ENCODE results near the gene SLC2A9. TPM values are rescaled to one million over a fixed set of nuclear protein-coding genes. Genes with fewer than 3 reads are reported as not detected.

The SLC2A9 gene
- total and polyA plus RNA-seq, 2 of the 13 experiments (the other 11 are each of a cell fraction or from before 2014, with no cell fraction given) = 36.2 to 42.3 TPM

GRCh38 chr4:10006231-10006600, 15.1 kb downstream of the SLC2A9 start (continued):
- TF ChIP-seq ZNF512B (CRISPR knock-in tag; IDR thresholded peaks at IDR 0.05; ENCODE audit: borderline replicate concordance) (peak; percentile 69; the same call in 1 of the 2 replicates), MYC (CRISPR knock-in tag; IDR thresholded peaks at IDR 0.05; ENCODE audit: borderline replicate concordance) (no peak), ZNF556 (CRISPR knock-in tag; IDR thresholded peaks at IDR 0.05; ENCODE audit: borderline replicate concordance) (no peak), HOMEZ (CRISPR knock-in tag; IDR thresholded peaks at IDR 0.05; ENCODE audit: low read depth) (peak; percentile 87; the same call in 1 of the 2 replicates), POLR2G (IDR thresholded peaks at IDR 0.05; ENCODE audit: low read depth, low read length) (peak; percentile 59), ZBTB7A (CRISPR knock-in tag; IDR thresholded peaks at IDR 0.05) (no peak), NCOA5 (CRISPR knock-in tag; IDR thresholded peaks at IDR 0.05) (no peak), ESRRA (CRISPR knock-in tag; IDR thresholded peaks at IDR 0.05; ENCODE audit: low read depth) (no peak), ZFP1 (CRISPR knock-in tag; IDR thresholded peaks at IDR 0.05) (peak; percentile 45; the same call in 1 of the 2 replicates), SIX4 (CRISPR knock-in tag; IDR thresholded peaks at IDR 0.05) (0 out of 2 replicates have a peak, but pooled peaks have one; percentile 45), ARHGAP35 (CRISPR knock-in tag; IDR thresholded peaks at IDR 0.05; ENCODE audit: borderline replicate concordance) (no peak), MTA1 (CRISPR knock-in tag; IDR thresholded peaks at IDR 0.05; ENCODE audit: borderline replicate concordance) (no peak), MXD3 (CRISPR knock-in tag; IDR thresholded peaks at IDR 0.05) (no peak), PCBP2 (optimal IDR thresholded peaks at IDR 0.05; ENCODE audit: low read depth, low read length, poor library complexity, severe bottlenecking) (no peak), TCF12 (IDR thresholded peaks at IDR 0.05) (no peak), TCF12 (CRISPR knock-in tag; IDR thresholded peaks at IDR 0.05) (no peak), JUN (CRISPR knock-in tag; IDR thresholded peaks at IDR 0.05) (no peak), ZNF772 (CRISPR knock-in tag; IDR thresholded peaks at IDR 0.05) (0 out of 2 replicates have a peak, but pooled peaks have one; percentile 39), ZNF451 (CRISPR knock-in tag; IDR thresholded peaks at IDR 0.05) (no peak), FOXO4 (CRISPR knock-in tag; conservative IDR thresholded peaks at IDR 0.05) (no peak), CAMTA2 (CRISPR knock-in tag; IDR thresholded peaks at IDR 0.05; ENCODE audit: borderline replicate concordance) (no peak), SOX5 (CRISPR knock-in tag; IDR thresholded peaks at IDR 0.05; ENCODE audit: borderline replicate concordance) (peak; percentile 90), HMG20A (CRISPR knock-in tag; IDR thresholded peaks at IDR 0.05; ENCODE audit: borderline replicate concordance) (peak; percentile 83; the same call in 1 of the 2 replicates), MZF1 (CRISPR knock-in tag; IDR thresholded peaks at IDR 0.05; ENCODE audit: borderline replicate concordance) (no peak), ERF (CRISPR knock-in tag; IDR thresholded peaks at IDR 0.05) (peak; percentile 87; the same call in 1 of the 2 replicates), ZNF34 (CRISPR knock-in tag; IDR thresholded peaks at IDR 0.05; ENCODE audit: borderline replicate concordance) (no peak)

Data from HepG2 (cell line).